Neural crest cell (in vitro differentiated cells): ENCODE data around the gene DYNC1I1. TPM values are rescaled to one million over a fixed set of nuclear protein-coding genes. Genes with fewer than 3 reads are reported as not detected.

ENCODE experiments used
- DNase-seq: peaks from one replicate; pipeline ENCODE4 v3.0.0; 2021; ENCODE audit warnings: low read depth, mixed read lengths, low spot score
- H3K27ac Mint-ChIP-seq: one replicate; pipeline ENCODE4 v1.8.0; 2021; ENCODE audit warnings: mild to moderate bottlenecking, mixed read lengths; ENCODE audit not compliant: unreplicated experiment
- H3K27me3 Mint-ChIP-seq: 2 replicates; pipeline ENCODE4 v1.8.0; 2021; ENCODE audit warnings: low read depth, mild to moderate bottlenecking, mixed read lengths
- H3K36me3 Mint-ChIP-seq: 2 replicates; pipeline ENCODE4 v1.8.0; 2021; ENCODE audit warnings: low read depth, mild to moderate bottlenecking, mixed read lengths
- H3K4me1 Mint-ChIP-seq: 2 replicates; pipeline ENCODE4 v1.8.0; 2021; ENCODE audit warnings: mixed read lengths
- H3K4me3 Mint-ChIP-seq: one replicate; pipeline ENCODE4 v1.8.0; 2021; ENCODE audit warnings: mild to moderate bottlenecking, mixed read lengths
- H3K9me3 Mint-ChIP-seq: 2 replicates; pipeline ENCODE4 v1.8.0; 2021; ENCODE audit warnings: mixed read lengths
- CTCF ChIP-seq: fragments of 200-600 bp; sonication (generic); conservative IDR thresholded peaks from 2 replicates; pipeline ENCODE4 v1.5.0; 2021; ENCODE audit warnings: antibody characterized with exemption, mild to moderate bottlenecking
- total RNA-seq: library from RNA; stranded (reverse); gene quantifications from 2 replicates; pipeline ENCODE4 v1.2.1, GENCODE V29; 2021

DYNC1I1 gene
- total RNA-seq, 1 donor from 2014 or later = 0.79 TPM

GRCh38 chr7:95972523-95972922, 200.2 kb downstream of the DYNC1I1 start:
- Mint-ChIP-seq H3K36me3 (no peaks in the 10 kb centered on the region), H3K27ac (no peak overlapping the region), H3K4me1 (no peaks in the 10 kb centered on the region), H3K9me3 (no peaks in the 10 kb centered on the region), H3K27me3 (peaks cover 10% of the 10 kb centered on the region), H3K4me3 (no peak overlapping the region)
- DNase-seq = no peak
- no peak for TF ChIP-seq CTCF

- Mint-ChIP-seq H3K4me1 (no peaks in the 10 kb centered on the region), H3K27me3 (peaks cover 10% of the 10 kb centered on the region), H3K36me3 (no peaks in the 10 kb centered on the region), H3K27ac (no peak overlapping the region), H3K9me3 (no peaks in the 10 kb centered on the region), H3K4me3 (no peak overlapping the region)
- no peak for TF ChIP-seq CTCF
- no peak for DNase-seq
Observed at GRCh38 chr7:95974108-95974507, 201.8 kb downstream of the DYNC1I1 start.

- Mint-ChIP-seq H3K27ac (no peak overlapping the region), H3K27me3 (peaks cover 5% of the 10 kb centered on the region), H3K9me3 (no peaks in the 10 kb centered on the region), H3K36me3 (no peaks in the 10 kb centered on the region), H3K4me3 (no peak overlapping the region), H3K4me1 (no peaks in the 10 kb centered on the region)
- TF ChIP-seq CTCF = no peak
- DNase-seq = no peak
Observed at GRCh38 chr7:95976369-95977060, 204.2 kb downstream of the DYNC1I1 start.

GRCh38 chr7:95977994-95978393, 205.6 kb downstream of the DYNC1I1 start:
- Mint-ChIP-seq H3K27ac (no peak overlapping the region), H3K27me3 (peaks cover 3% of the 10 kb centered on the region), H3K4me3 (no peak overlapping the region), H3K9me3 (no peaks in the 10 kb centered on the region), H3K4me1 (no peaks in the 10 kb centered on the region), H3K36me3 (no peaks in the 10 kb centered on the region)
- no peak for DNase-seq
- TF ChIP-seq CTCF = no peak

- no peak for TF ChIP-seq CTCF
- H3K4me1 Mint-ChIP-seq = no peaks in the 10 kb centered on the region
- no peak overlapping the region for H3K4me3 Mint-ChIP-seq
- no peaks in the 10 kb centered on the region for H3K9me3 Mint-ChIP-seq
- no peak overlapping the region for H3K27ac Mint-ChIP-seq
- H3K36me3 Mint-ChIP-seq = no peaks in the 10 kb centered on the region
- no peak for DNase-seq
- H3K27me3 Mint-ChIP-seq = peaks cover 14% of the 10 kb centered on the region
Observed at GRCh38 chr7:95980167-95980566, 207.8 kb downstream of the DYNC1I1 start.
